Activated CD8-positive, alpha-beta memory T cell treated with anti-CD3 and anti-CD28 coated beads for 24 hours (primary cell): Measurements from ENCODE around the gene EN2.
A peak's percentile ranks its signal among the peaks of the same experiment; 100 is the strongest.

ENCODE experiments used
- DNase-seq: peaks from one replicate; pipeline ENCODE4 v3.0.0-alpha.2; 2020

The EN2 gene

DNA sequence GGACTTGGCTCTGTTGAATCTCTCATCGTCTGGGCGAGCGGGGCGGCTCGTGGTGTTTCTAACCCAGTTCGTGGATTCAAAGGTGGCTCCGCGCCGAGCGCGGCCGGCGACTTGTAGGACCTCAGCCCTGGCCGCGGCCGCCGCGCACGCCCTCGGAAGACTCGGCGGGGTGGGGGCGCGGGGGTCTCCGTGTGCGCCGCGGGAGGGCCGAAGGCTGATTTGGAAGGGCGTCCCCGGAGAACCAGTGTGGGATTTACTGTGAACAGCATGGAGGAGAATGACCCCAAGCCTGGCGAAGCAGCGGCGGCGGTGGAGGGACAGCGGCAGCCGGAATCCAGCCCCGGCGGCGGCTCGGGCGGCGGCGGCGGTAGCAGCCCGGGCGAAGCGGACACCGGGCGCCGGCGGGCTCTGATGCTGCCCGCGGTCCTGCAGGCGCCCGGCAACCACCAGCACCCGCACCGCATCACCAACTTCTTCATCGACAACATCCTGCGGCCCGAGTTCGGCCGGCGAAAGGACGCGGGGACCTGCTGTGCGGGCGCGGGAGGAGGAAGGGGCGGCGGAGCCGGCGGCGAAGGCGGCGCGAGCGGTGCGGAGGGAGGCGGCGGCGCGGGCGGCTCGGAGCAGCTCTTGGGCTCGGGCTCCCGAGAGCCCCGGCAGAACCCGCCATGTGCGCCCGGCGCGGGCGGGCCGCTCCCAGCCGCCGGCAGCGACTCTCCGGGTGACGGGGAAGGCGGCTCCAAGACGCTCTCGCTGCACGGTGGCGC lies at the start of gene EN2:
Gene EN2 (plus strand): TSS at position 19 of the 767 bp plus-strand sequence. CDS start 249 bp downstream, at position 268.
- DNase-seq = peak; percentile 63

DNA sequence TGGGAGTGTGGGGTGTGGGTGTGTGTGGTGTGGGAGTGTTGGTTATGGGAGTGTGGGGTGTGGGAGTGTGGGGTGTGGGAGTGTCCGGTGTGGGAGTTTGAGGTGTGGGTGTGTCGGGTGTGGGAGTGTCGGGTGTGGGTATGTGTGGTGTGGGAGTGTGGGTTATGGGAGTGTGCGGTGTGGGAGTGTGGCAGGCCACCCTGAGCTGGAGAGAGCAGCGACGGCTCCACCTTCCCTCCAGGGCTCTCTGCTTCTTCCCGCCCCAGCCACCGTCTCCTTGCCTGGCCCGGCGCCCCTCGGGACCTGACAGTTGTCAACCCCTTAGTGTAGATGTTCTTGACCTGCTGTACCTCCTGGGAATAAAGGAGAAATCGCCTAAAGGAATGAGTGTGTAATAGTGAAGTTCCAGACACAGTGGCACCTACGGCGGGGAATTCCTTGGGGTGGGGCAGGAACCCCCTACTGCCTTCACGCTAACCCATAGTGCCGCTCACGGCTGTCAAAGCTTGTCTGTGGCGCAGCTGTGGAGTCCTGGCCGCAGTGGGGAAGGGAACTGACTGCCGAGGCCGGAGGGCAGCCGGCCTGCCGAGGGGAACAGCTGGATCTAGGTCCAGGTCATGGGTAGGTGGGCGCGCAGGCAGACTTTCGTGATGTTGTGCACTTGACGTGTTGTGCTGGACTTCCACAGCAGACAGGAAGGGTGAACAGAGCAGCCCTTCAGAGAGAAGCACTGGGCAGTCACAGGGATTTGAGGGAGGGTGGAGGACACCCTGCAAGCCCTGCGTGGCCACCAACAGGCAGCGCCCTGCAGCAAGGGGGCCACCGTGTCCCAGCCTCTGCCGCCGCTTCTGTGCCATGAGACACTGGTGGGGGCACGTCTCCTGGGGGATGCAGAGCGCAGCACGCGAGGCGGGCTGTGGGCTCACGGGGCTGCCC lies 49.0 kb upstream of the EN2 start:
- DNase-seq = no peak

DNA sequence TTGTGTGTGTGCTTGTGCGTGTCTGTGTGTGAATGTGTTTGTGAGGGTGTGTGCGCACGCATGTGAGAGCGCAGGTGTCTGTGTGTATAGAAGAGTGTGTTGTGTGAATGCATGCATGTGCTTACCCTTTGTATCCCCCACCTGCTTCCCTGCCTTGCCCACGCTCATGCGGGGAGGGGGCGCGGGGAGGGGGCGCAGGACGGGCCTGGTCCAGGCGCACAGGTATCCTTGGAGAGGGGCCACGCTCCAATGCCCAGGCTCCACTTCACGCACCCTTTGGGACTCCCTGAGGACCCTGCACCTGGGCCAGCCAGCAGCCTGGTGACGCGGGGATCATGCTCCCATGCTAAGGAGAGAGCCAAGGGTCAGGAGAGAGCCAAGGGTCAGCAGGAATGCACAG lies 47.9 kb upstream of the EN2 start:
- DNase-seq = no peak

DNA sequence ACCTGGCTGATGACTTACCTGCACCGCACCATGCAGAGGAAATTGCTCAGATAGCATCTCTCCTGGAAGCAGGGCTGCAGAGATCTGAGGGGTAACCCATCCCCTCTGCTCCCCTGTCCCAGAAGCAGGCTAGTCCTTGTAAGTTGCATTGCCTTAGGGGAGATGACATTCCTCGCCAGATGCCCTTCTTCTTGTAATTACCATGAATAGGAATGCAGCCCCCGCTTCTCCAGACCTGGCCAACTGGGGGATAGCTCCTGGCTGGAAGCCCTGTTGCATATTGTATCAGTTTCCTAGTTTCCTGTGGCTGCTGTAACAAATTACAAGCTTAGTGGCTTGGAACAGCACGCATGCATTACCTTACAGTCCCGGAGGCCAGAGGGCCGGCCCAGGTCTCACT lies 47.5 kb upstream of the EN2 start:
- DNase-seq = no peak

DNA sequence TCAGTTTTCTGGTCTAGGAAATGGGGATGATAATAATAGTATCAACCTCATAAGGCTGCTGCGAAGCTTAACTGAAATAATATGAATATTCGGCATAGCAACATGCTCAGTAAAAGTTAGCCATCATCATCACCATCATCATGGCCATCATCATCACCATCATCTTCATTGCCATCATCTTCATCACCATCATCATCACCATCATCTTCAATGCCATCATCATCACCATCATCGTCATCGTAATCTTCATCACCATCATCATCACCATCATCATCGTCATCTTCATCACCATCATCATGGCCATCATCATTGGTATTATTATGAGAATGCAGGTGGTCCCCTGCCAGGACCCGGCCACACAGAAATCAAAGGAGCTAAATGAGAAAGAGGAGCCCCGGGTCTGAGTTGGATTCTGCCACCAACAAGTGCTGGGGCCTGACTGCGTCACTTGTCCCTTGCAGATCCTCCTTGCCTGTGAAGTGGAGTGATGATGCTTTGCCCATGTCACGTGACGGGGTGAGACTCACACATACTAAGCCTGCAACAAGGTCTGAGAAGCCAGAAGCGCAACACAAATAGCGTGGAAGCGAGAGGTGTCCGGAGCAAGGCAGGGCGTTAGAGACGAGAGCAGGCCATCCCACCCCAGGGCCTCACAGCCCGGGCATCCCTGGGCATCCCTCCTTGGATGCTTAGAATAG lies 46.1 kb upstream of the EN2 start:
- DNase-seq = no peak

DNA sequence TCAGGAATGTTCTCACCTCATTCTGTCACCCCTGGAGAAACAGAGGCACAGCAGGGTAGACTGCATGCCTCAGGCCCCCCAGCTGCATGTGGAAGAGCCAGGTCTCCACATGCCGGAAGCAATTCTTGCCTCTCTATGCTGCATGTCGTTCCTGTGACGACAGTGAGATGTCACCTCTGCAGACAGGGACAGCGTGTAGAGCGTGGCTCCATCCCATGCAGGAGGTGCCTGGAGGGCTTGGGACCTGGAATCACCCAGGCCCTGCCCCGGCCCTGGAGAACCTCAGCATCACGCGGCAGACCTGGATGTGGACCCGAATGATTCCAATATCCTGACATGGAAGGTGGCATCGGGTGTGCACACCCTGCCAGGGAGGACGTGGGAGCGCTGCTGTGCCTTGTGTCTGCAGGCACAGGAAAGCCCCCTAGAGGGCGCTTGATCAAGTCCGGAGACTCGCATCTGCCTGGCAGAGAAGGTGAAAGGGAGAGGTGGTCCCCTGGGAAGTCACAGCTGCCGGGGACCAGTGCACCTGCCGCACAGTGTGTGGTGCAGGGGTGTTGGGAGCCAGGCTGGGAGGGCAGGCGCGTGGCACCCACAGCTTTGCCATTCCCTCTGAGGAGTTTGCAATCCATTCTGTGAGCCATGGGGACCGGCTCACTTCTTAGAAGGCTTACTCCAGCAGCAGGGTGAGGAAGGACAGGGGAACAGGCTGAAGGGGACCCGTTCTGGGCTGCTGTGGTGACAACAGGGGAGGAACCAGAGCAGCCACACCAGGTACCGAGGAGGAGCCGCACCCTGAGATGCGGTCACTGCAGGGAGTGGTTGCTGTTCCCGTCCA lies 45.3 kb upstream of the EN2 start:
- DNase-seq = peak; percentile 78

DNA sequence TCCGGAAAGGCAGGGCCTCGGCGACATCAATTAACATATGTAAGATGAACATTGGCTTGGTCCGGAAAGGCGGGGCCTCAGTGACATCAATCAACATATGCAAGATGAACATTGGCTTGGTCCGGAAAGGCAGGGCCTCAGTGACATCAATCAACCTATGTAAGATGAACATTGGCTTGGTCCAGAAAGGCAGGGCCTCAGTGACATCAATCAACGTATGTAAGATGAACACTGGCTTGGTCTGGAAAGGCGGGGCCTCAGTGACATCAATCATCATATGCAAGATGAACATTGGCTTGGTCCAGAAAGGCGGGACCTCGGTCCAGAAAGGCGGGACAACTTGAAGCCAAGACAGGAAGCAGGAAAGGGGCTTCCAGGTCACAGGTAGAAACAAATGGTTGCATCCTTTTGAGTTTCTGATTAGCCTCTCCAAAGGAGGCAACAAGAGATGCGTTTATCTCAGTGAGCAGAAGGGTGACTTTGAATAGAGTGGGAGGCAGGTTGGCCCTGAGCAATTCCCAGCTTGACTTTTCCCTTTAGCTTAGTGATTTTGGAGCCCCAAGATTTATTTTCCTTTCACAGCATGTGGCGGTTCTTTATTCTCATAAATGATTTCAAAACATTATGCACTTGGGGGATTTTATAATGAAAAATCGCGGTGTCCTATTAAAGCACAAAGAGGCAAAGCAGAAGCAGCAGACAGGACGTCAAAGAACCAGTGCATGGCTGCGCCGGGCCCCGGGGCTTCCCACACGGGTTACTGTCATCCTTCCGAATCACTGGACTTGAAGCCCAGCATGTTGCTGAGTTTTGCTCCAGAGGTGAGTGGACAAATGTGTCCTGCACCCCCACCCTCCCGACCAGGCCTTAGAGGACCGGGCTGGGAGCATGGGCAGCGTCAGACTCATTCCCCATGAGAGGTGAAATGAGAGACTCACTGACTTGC lies 43.1 kb upstream of the EN2 start:
- DNase-seq = no peak

DNA sequence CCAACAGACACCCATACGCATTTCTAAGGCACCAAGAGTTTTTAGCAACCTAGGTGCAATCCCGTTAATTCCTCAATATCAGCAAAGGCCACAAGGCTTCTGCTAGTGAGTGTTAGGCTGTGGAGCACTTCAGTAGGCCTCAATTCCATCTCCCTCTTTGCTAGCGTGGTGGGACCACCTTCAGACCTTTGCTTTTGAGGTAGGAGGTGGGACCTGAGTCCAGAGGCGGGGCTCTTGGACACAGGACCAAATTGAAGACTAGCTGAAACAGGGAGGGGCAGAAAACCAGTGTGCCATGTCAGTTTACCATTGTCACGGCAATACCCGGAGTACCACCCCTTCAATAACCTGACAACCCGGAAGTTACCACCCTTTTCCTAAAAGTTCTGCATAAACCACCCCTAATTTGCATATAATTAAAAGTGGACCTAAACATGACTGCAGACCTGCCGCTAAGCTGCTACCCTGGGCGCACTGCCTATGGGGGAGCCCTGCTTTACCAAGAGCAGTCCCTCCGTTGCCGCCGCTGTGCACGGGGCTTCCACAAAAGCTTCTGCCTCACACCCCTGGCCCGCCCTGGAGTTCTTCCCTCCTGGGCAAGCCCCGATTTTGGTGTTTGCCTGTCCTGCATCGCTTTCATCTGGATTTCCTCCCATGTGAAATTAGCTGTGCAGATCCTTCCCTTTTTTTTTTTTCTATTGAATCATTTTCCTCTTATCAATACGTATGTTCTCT lies 41.1 kb upstream of the EN2 start:
- DNase-seq = no peak

DNA sequence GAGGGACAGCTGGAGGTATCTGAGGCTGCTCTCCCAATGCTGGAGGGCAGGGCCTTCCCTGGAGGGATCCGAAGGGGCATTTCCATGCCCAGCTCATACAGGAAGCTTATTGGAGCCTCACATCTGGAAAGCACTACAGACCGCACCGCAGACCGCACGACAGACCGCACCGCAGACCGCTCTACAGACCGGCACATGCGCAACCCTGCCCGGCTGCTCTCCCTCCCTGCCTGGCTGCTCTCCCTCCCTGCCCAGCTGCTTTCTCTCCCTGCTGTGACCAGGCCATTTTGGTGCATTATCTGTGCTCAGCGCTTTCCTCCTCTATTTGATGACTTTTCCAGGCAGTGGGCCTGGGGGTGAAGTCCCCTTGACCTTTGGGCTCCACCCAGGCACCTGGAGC lies 39.6 kb upstream of the EN2 start:
- DNase-seq = no peak

DNA sequence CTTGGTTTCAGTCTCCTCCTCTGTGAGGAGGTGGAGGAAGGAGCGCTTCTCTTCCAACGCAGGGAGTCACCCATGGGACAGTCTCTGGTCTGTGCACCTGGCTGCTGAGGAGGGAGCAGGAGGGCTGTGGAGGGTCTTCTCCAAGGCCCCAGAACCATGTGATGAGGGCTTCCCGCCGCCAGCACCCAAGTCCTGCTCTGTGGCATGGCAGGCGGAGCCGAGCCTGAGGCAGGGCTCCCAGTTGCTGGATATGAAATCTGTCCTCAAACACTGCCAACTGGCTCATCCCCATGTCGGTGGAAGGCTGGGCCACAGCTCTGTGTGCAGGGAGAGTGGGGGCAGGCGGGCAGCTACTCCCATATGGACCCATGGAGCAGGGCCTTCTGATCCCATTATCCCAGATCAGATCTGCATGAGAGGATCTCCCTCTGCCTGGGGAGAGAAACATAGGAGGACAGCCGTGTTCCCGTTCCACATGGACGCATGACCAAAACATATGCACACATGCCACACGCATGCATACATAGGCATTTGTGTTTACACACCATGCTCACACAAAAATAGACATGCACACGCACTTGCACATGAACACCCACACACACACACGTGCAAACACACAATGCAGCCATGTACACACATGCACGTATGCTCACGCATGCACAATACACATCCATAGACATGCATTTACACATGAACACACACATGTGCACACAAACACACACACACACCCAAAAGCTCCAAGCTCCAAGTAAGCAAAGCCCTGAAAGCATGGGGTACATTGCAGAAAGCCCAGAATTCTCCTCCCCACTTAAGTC lies 38.8 kb upstream of the EN2 start:
- no peak for DNase-seq

DNA sequence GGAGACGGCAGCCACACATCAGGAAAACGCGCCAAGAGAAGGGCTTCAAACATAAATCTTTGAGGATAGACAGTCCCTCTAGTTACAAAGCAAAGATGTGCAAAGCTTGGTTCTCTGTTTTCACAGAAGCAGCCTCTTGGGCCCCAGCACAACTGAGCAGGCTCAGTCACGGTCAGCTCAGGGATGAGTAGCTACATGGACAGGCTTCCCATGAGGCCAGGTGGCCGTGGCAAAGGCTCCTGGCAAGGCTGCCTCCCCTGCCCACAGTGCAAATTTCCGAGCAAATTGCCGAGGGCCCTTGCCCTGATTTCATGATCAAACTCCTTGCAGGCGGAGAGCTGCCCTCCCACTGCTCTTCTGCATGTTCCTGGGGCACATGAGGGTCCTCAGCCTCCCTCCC lies 37.8 kb upstream of the EN2 start:
- no peak for DNase-seq

DNA sequence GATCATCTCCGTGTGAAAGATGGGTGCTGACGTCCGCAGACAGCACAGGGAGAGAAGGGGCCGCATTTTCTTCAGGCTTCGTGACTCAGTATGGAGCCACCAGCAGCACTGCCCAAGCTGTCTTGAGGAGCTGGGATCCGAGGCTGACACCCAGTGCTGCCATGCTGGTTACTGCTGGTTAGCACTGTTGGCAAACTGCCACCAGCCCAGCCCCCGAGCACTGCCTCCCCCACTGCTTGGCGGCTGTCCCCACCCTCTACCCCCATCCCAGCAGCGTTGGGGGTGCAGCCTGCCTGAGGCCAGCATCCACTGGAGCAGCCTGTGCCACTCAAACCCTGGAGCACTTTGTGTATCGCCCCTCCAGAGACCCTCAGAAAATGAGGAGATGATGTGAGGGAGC lies 35.8 kb upstream of the EN2 start:
- DNase-seq = no peak

DNA sequence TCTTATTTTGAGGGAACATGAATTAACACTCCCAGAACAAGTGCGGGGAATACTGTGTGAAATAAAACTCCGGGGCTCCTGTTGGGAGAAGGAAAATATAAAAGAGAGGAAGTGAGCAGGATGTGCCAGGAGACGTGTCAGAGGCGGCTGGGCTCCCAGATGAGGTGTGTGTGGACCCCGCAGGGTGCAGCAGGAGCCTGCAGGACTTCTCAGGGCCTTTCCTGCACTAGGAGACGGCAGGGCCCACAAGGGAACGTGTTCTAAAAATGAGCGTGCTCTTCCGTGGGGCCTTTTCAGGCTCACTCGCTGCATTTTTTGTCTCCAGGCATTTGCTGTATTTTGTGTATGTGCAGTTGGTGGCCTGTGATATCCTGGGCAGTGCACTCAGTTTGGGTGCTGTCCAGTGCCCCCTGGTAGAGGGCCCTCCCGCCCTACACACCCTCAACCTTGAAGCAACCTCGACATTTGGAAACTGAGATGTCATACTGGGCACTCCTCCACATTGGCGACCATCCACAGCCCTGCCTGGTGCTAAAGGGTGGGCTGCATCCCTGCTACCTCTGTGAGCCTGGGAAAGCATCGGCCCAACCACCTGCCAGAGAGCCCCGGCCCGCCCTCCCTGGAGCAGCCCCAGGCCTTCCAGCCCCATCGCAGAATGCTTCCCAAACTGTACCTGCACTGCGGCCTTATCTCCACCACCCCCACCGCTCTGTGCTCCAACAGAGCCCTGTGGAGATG lies 35.2 kb upstream of the EN2 start:
- DNase-seq = no peak

DNA sequence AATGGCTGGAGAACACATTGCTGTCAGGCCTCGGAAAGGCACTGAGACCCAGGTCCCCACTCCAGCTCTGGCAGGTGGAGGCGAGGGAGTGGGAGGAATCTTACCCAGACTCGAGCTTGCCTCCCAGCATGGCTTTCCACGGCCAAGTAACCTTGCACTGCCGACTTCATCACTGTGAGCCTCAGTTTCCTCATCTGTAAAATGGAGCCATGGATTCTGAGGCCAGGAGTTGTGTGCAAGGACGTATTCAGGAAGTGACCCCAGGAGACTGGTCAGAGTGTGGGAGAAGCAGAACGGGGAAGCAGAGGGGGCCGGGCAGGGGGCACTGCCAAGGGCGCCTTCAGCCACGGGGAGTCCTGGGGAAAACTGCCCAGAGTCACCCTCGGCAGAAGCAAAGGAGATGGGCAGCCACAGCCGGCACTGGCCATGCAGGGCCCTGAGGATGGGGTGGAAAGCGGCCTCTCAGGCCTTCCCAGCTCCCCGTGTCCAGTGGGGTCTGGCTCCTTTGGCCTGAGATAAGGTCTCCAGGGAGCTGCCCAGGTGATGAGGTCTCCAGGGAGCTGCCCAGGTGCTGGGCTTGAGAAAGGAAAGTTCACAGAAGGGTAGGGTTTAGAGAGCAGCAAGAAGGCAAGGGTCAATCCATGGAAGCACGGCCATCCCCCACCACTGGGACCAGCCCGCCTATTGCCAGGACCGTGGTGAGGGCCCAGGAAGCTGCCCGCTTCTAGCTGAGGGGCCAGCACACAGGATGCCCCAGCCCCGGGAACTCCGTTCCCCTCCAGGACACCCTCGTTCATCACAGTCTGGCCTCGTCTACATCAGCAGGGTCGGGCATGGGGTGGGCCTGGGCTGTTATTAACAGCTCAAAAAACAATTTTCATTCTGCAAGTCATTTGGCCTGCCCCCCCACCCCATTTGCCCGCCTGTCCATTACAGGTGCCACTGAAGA lies 34.3 kb upstream of the EN2 start:
- DNase-seq = no peak

DNA sequence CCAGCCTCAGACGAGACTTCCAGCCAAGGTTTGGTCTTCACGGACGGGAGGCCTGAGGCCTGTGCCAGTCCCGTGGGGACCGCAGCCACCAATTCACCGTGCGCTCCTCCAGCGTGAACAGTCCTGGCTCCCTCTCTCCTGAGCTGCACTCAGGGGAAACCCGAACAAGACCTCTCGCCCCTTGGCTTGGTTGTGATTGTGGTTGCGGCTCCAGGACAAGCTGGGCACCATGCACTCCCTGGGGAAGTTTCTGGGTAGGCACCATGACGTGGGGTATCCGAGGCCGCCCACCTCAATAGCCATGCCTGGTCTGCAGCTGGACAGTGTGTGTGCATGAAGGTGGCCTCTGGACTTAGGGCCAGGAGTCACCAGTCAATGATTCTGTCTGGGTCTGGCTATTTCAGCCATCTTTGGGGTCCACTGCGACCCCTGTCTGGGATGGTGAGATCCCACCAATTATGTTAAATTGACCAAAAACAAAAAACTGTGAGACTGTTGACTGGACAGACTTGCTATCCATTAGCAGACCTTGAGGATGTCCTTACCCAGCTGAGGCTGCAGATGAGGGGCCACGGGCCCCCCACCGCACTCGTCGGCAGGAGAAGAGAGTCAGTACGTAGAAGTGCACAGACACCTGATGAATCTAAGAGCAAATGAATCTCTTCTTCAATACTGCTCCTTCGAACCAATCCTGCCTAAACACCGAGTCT lies 33.5 kb upstream of the EN2 start:
- DNase-seq = no peak

DNA sequence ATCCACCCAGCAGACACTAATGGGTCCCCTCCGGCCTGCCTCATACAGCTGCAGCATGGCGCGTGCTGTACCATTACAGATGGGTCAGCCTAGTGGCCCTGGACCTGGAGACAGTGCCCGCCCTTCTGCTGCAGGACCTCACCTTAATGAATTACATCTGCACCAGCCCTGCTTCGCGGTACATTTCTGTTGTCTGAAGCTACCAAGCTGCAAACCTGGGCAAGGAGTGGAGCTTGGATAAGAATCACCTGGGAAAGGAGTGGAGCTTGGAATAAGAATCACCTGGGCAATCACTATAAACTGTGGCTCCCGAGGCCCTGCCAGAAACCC lies 33.0 kb upstream of the EN2 start:
- DNase-seq = no peak

DNA sequence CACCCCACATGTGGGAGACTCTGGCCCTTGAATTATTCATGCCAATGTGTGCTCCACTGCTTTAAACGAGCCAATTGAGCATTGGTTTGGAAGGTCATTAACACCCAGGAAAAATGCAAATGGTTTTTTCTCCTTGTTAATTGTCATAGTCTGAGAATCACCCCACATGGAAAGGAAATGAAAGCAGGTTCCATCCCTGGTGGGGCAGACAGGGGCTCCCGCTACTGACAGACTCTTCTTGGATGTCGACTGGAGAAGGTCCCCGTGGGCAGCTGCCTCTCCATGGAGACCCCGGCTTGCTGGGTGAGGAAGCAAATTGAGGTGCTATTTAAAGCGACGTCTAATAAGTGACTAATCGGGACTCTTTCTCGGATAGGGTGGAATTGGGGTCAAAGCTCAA lies 32.0 kb upstream of the EN2 start:
- no peak for DNase-seq
